ENCODE results near the gene SULT4A1. TPM values are rescaled to one million over a fixed set of nuclear protein-coding genes. Genes with fewer than 3 reads are reported as not detected.

SULT4A1 gene
- total RNA-seq, 1 donor from 2014 or later = not detected

GRCh38 chr22:43800970-43801369, 61.3 kb downstream of the SULT4A1 start:
- ATAC-seq (no peak), DNase-seq (no peak)
- Histone ChIP-seq H3K9me3 (no peaks in the 10 kb centered on the region), H3K4me1 (no peaks in the 10 kb centered on the region), H3K27ac (no peak overlapping the region), H3K4me3 (no peak overlapping the region), H3K36me3 (no peaks in the 10 kb centered on the region), H3K27me3 (no peaks in the 10 kb centered on the region)
- intact Hi-C loops (cut with DNase I) = no loop called here
- no peak for TF ChIP-seq CTCF (IDR thresholded peaks at IDR 0.05)

GRCh38 chr22:43798492-43798891, 63.8 kb downstream of the SULT4A1 start:
- Histone ChIP-seq H3K36me3 (no peaks in the 10 kb centered on the region), H3K4me1 (no peaks in the 10 kb centered on the region), H3K4me3 (no peak overlapping the region), H3K27me3 (no peaks in the 10 kb centered on the region), H3K9me3 (no peaks in the 10 kb centered on the region), H3K27ac (no peak overlapping the region)
- no peak for TF ChIP-seq CTCF (IDR thresholded peaks at IDR 0.05)
- ATAC-seq (no peak), DNase-seq (no peak)
- intact Hi-C loops (cut with DNase I) = no loop called here

GRCh38 chr22:43796567-43796966, 65.7 kb downstream of the SULT4A1 start:
- DNase-seq (no peak), ATAC-seq (peak; percentile 55)
- TF ChIP-seq CTCF (IDR thresholded peaks at IDR 0.05) = peak; percentile 16
- Histone ChIP-seq H3K9me3 (no peaks in the 10 kb centered on the region), H3K4me1 (no peaks in the 10 kb centered on the region), H3K36me3 (no peaks in the 10 kb centered on the region), H3K27ac (no peak overlapping the region), H3K27me3 (no peaks in the 10 kb centered on the region), H3K4me3 (no peak overlapping the region)
- intact Hi-C loops (cut with DNase I) = no loop called here

- Histone ChIP-seq H3K9me3 (no peaks in the 10 kb centered on the region), H3K27me3 (no peaks in the 10 kb centered on the region), H3K4me1 (no peaks in the 10 kb centered on the region), H3K36me3 (no peaks in the 10 kb centered on the region), H3K27ac (no peak overlapping the region), H3K4me3 (no peak overlapping the region)
- TF ChIP-seq CTCF (IDR thresholded peaks at IDR 0.05) = no peak
- no peak for DNase-seq
- ATAC-seq = no peak
- intact Hi-C loops (cut with DNase I) = no loop called here
Measured at GRCh38 chr22:43795320-43795719, 67.0 kb downstream of the SULT4A1 start.

GRCh38 chr22:43792905-43793304, 69.4 kb downstream of the SULT4A1 start:
- Histone ChIP-seq H3K4me1 (no peaks in the 10 kb centered on the region), H3K27me3 (no peaks in the 10 kb centered on the region), H3K27ac (no peak overlapping the region), H3K36me3 (no peaks in the 10 kb centered on the region), H3K9me3 (no peaks in the 10 kb centered on the region), H3K4me3 (no peak overlapping the region)
- TF ChIP-seq CTCF (IDR thresholded peaks at IDR 0.05) = no peak
- no peak for DNase-seq
- intact Hi-C loops (cut with DNase I) = no loop called here
- ATAC-seq = no peak

GRCh38 chr22:43789452-43789851, 72.9 kb downstream of the SULT4A1 start:
- H3K36me3 ChIP-seq = no peaks in the 10 kb centered on the region
- no peak overlapping the region for H3K27ac ChIP-seq
- intact Hi-C loops (cut with DNase I) = no loop called here
- TF ChIP-seq CTCF (IDR thresholded peaks at IDR 0.05) = no peak
- no peaks in the 10 kb centered on the region for H3K9me3 ChIP-seq
- no peaks in the 10 kb centered on the region for H3K27me3 ChIP-seq
- DNase-seq (no peak), ATAC-seq (peak; percentile 58)
- no peaks in the 10 kb centered on the region for H3K4me1 ChIP-seq
- no peak overlapping the region for H3K4me3 ChIP-seq

Data from upper lobe of right lung (tissue), 1 donor.